HG02678 (cell line): ENCODE data around the gene KRAS.

Source experiments
- ATAC-seq: cut with Tn5 transposase; IDR thresholded peaks from one replicate; pipeline ENCODE4 v1.9.1; 2021; ENCODE audit warnings: mild to moderate bottlenecking, moderate library complexity; ENCODE audit not compliant: unreplicated experiment

Gene KRAS

DNA sequence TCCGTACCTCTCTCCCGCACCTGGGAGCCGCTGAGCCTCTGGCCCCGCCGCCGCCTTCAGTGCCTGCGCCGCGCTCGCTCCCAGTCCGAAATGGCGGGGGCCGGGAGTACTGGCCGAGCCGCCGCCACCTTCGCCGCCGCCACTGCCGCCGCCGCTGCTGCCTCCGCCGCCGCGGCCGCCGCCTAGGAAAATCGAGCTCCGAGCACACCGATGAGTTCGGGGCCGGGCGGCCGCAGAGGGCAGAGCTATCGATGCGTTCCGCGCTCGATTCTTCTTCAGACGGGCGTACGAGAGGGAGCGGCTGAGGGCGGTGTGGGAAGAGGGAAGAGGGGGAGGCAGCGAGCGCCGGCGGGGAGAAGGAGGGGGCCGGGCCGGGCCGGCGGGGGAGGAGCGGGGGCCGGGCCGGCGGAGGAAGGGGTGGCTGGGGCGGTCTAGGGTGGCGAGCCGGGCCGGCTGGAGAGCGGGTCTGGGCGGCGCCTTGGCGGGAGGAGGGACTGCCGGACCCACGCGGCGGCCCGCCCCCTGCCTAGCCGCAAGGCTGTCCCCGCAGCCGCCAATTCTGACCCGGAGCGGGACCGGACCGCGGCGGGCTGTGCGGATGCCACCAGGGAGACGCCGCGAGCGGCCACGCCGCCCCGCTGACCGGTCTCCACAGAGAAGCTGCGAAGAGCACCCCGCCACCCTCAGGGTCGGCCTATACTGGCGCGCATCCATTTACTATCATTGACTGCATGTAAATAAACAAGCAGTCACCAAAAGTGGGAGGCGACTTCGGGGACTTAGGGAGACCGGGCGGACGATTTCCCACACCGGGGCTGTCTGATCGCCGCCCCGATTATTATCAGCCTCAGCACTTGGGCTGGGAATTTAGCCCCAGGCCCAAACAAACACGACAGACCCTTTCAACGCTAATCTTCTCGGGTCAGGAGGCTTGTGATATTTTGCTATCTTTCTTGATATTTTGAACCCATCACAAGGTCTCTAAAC is at the start of gene KRAS:
TSS of gene KRAS (minus strand) at position 186 of the 987 bp plus-strand sequence.
- peak; percentile 80 for ATAC-seq

DNA sequence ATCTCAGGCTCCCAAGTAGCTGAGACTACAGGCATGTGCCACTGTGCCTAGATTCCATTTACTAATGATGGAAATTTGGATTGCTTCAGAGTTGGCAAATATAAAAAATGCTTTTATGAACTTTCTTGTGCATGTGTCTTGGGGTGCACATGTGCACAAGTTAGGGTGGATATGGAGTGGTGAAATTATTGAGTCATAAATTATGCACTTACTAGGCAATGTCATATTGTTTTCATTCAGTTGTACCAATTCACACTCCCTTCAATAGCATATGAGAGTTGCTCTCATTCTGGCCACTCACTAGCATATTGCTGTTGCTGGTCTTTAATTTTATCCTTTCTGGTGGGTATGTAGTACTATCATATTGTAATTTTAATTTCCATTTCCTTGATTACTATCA is 45.7 kb upstream of the KRAS start:
- ATAC-seq, result no peak

DNA sequence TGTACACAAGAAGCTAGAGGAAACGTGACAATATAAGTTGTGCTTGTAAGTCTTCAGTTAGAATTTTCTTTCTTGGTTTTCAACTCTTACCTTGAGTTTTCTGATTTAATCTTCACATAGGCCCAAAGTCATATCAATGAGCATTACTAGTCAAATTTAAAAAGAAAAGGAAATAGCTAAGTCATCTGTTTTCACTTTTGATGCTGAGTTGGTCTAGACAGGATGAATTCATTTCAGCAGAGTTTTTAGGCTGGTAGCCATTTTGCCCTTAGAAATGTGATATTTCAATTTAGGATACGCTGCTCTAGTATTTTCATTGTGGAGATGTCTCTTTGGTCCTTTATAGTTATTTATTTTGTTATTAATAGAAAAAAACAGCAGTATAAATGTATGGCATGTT is 44.6 kb upstream of the KRAS start:
- no peak for ATAC-seq

DNA sequence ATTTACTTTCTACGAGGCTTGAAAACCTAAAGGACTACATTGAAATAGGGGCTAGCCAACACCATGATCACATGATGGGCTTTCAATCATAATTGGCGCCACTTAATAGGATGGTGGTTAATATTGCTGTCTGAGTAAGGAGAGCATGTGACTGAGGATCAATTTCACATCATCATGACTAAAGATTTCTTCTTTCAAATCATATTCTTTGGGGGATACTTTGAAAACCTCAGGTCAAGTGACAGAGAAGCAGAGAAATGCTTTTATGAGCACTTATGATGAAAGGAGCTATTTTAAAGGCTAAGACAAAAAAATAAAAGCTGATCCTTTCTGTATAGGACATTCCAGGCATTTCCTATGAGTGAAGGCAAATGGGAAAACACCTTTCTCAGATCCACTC is 42.9 kb upstream of the KRAS start:
- no peak for ATAC-seq

DNA sequence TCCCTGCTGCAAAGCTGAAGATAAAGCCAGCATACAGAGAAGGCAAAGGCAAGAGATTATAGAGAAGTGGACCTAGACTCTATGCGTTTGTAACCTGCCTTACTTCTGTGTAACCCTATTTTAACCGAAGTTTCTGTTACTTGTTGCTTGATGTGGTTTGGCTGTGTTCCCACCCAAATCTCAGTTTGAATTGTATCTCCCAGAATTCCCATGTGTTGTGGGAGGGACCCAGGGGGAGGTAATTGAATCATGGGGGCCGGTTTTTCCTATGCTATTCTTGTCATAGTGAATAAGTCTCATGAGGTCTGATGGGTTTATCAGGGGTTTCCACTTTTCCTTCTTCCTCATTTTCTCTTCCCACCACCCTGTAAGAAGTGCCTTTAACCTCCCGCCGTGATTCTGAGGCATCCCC is 42.1 kb upstream of the KRAS start:
- ATAC-seq, result peak; percentile 70

DNA sequence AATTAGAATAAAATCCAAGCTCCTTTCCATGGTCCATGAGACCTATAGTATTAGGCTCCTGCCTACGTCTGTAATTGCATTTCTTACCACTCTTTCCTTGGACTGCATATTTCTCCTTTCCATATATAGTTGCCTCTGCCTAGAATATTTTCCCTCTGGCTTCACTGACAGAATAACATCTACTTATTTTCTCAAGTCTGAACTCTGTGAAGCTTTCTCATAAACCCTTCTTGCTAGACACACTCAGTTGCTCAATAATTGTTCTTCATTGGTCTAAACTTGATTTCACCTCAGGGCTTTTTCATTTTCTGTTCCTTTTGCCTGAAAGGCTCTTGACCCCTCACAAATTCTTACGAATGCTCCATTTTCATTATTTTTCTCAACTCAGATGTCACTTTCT is 36.9 kb upstream of the KRAS start:
- no peak for ATAC-seq

DNA sequence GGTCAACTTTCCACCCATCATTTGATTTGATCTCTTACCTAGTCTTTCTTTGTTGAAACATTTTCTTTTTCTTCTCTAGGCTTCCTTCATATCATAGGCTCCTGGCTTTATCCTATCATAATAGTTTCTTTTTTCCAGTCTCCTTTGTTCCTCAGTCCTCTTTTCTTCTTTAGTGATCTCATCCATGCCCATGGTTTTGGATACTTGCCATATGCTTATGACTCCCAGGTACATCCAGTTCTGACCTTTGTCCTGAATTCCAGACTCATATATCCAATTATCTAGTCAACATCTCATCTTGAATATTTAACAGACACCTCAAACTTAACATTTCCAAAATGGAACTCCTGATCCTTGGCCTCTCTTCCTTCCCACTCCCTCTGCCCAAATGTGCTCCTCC is 36.1 kb upstream of the KRAS start:
- no peak for ATAC-seq

DNA sequence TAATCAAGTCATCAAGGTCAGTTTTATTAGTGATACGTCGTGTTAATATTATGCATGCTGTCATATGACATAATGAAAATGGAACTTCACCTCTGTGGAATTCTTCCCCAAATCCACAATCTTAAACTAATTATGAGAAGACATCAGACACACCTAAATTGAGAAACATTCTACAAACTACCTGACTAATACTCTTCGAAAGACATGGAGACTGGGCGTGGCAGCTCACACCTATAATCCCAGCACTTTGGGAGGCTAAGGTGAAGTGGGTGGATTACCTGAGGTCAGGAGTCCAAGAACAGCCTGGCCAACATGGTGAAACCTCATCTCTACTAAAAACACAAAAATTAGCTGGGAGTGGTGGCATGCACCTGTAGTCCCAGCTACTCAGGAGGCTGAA is 33.3 kb upstream of the KRAS start:
- no peak for ATAC-seq

DNA sequence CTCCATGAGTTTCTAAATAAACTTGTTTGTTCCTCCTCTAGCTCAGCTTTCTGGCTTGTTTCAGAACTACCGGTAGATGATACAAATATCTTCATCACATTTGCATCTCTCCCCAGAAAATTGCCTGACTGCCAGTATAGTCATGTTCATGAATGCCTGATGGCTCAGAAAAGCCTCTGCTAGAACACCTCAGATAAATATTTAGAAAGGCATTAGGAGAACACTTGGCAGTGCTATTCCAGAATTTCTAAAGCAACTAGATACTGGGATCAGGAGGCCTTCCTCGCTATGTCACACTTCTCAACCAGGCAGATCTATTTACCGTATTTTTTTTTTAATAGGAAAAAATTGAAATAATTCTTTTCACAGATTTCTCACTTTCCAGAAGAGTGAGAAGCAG is 32.3 kb upstream of the KRAS start:
- no peak for ATAC-seq

DNA sequence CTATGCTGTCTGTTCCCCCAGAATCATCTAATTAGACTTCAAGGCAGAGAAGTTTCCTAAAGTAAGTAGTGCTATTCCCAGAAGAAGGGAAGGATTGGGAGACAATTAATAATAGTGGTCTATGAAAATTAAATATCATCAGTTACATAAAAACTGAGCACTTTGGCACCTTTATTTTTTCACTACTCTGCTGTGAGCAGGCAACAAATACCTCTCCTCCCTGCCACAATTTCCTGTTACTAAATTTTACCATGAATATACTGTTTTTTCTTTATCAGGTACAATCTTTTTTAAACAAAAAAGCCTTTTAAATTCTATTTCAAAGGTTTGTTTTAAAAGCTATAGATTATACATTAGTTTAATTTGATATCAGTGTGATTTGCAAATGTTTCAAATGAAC is 29.4 kb upstream of the KRAS start:
- ATAC-seq, result no peak

DNA sequence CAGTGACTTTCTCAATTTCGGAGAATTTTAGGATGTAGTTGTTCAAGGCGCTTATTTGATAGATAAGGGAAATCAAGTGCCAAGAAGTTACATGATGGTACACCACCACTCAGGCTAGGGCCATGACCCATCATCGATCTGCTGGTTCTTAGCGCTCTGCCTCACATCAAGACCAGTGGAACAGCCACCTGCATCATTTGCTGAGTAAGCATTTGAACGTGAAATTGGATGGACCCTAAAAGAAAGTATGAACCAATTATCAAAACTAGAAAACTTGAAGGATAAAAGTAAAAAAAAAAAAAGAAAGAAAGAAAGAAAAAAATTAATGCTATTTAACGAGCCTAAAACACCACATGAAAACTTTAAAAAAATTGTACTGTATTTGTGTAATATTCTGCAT is 27.5 kb upstream of the KRAS start:
- no peak for ATAC-seq

DNA sequence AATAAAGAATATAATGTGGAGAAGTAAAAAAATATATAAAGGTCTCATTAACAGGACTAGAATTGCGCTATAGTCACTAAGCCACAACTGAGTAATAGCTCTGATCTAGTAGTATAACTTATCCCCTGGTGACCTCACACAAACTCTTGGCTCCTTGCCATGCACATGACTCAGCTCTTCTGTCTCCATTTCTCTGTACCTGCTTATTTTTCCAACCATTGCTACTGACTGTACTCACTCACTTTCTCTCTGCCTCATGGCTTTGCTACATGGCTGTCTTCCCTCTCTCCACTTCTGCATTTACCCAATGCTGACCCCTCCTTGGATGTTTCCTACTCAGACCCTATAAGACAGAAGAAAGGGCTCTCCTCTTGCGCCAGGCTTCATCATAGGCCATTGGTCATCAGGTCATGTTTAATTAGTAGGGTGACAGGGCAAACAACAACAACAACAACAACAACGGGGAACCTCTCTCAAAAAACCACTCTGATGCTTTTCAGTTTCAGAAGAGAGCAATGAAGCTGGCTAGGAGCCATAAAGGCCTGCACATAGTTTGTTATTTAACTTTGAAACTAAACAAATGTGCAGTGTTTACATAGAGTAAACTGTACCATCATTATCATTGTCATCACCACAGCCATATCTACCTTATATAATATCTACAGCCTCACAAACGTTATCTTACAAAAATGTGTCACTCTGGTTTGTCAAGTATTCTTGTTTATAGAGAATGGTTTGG is 25.6 kb upstream of the KRAS start:
- peak; percentile 48 for ATAC-seq

DNA sequence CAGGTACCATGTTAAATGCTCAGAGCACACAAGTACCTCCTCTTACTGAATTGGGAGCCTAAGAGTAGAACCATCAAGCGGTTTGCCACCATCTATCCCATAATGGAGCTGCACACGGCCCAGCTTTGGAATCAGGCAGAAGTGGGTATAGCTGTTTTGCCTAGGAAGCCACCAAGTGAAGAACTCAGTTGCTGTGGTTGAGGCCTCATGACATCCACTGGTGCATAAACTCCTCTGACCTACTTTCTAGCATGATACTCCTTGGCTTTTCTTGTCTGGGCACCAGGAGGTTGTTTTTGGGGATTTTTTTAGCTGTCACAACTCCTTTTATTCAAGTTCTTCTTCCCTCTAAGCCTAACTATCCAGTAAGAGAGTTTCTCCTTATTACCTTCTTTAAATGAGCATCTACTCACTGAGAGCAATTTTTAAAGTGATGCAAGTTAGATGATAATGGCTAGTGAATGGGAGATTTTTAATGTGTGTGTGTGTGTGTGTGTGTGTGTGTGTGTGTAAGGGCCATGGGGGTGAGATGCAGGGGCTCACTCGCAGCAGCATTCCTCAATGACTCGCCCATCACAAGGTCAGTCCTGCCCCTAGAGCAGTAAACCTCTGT is 20.9 kb upstream of the KRAS start:
- no peak for ATAC-seq

DNA sequence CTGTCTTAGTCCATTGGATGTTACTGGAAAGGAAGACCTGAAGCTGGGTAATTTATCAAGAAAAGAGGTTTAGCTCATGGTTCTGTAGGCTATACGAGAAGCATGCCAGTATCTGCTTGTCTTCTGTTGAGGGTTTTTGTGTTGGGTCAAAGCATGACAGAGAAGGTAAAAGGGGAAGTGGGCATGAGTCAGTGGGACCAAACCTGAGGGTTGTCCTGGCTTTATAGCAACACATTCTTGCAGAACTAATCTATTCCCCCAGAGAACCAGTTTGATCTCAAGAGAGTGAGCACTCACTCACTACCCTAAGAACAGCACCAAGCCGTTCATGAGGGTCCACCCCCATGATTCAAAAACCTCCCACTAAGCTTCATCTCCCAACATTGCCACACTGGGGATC is 19.0 kb upstream of the KRAS start:
- peak; percentile 80 for ATAC-seq

DNA sequence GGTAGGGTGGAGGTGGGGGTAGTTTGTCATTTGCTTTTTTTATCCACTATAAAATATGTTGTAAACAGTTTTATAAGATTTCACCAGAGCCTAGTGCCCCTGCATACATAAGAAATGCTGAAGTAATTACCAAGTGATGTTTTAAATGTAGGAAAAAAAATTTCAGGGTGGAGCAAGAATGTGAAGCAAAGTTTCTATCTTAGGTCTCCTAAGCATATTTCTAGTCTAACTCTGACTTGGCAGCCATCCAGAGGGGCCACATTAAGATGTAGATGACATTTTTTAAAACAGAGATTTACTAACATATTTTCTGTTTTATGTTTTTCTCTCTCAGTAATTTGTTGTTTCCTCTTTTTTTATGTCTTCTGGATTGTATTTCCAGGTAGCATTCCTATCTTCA is 15.8 kb upstream of the KRAS start:
- ATAC-seq, result no peak

DNA sequence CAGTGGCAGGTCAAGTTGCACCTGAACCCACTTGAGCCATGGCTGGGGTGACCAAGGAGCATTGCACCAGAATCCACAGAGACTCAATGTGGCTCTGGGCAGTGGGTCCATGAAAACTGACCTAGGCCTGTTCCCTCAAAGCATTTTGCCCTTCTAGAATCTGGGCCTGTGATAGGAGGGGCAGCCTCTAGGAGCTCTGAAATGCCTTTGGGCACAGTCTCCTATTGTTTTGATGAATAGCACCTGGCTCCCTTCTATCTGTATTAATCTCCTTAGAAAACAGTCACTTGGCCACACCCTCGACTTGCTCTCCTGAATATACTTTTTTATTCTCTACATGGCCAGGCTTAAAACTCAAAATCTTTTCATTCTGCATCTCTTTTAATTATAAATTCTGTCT is 14.1 kb upstream of the KRAS start:
- no peak for ATAC-seq

DNA sequence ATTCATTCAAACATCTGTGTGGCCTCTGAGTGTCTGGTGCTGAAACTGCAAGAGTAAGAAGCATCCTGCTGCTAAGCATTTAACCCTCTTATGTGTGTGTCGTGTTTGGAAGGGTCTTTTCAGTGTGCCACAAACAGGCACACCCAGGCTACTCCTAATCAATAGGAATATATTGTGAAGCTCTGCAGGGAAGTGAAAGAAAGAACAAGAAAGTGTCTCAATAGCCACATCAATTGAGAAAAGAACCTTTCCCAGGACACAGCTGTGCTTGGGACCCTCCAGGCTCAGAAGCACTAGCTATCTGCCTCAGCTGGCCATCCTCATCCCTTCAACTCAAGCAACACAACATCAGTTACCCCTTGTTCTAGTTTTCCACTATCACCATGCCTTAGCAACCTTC is 13.4 kb upstream of the KRAS start:
- no peak for ATAC-seq

DNA sequence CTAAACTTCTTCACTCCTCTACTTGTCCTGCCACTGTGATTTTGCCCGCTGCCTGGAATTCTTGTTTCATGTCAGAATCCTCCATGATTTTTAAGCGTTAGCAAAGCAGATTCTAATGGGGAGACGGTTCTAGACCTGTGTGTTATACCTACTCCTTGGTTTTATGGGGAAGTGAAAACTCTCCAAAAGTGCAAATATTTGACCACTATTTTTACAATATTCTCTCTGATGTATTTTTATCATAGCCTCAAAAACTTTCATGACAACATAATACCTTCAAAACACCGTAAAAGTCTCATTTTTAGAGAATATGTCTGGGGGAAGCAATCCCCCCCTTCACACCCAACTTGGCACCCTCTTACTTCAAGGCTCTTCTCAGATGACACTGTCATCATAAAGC is 12.9 kb upstream of the KRAS start:
- no peak for ATAC-seq

DNA sequence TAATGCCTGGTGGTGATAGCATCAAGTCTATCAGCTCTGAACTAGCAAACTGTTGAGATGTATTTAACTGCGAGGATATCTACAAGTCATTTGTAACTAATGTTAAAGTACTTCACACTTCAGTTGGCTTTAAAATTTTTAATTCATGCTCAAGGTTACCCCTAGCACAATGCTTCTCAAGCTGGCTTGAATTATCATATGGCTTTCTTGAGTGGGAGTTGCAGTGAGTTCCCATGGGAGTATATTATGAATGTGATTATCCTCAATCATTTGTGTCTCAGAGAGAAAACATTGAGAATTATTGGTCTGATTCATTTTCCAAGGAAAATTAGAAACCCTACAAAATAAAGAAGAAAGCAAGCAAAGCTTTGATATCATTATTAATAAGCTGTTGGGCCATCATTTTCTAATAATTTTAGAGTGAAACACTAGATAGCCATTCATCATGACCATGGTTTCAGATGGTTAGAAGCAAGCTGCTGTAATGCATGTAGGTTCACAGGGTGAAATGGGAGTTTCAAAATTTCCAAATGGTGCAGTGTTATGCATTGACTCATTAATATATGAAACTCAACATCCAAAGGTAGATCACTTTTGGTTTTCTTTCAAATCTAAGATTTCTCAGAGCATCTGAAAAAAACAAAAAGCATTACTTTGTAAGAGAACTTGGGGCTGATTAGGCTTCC is 11.8 kb upstream of the KRAS start:
- no peak for ATAC-seq

DNA sequence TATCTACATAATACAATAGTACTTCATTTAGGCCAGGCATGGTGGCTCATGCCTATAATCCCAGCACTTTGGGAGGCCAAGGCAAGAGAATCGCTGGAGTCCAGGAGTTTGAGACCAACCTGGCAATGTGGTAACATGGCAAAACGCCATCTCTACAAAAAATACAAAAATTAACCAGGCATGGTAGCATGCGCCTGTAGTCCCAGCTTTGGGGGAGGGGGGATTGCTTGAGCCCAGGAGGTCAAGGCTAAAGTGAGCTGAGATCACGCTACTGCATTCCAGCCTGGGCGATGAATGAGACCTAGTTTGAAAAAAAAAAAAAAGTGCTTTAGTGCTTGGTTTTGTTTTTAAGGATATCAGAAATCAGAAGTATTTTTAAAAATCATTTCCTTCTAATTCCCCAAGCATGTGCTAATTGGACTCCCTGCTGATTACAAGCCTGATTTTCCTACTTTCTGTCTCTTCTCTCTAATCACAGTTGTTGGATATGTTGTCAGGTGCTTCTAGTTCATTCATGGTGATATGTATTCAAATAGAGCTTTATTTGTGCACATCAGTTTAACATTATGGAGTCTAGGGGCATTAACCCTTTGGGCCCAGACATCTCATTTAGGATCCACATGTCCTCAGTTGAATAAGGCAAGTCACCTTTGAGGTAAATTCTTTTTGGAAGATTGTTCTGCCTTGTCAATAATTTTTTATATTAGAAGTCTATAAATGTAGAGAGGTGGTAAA is 7.0 kb upstream of the KRAS start:
- no peak for ATAC-seq
